Osteocyte (in vitro differentiated cells): Measurements from ENCODE around the gene KCNJ13. TPM values are rescaled to one million over a fixed set of nuclear protein-coding genes. Genes with fewer than 3 reads are reported as not detected.

Experiments
- DNase-seq: peaks from one replicate; pipeline ENCODE4 v3.0.0; 2021; ENCODE audit warnings: mixed read lengths; ENCODE audit not compliant: unreplicated experiment; ENCODE audit errors: extremely low spot score
- H3K27ac Mint-ChIP-seq: one replicate; pipeline ENCODE4 v1.8.0; 2021; ENCODE audit warnings: mild to moderate bottlenecking, mixed read lengths; ENCODE audit not compliant: unreplicated experiment
- H3K27me3 Mint-ChIP-seq: one replicate; pipeline ENCODE4 v1.8.0; 2021; ENCODE audit warnings: mixed read lengths; ENCODE audit not compliant: unreplicated experiment
- H3K36me3 Mint-ChIP-seq: one replicate; pipeline ENCODE4 v1.8.0; 2021; ENCODE audit warnings: mixed read lengths; ENCODE audit not compliant: unreplicated experiment
- H3K4me1 Mint-ChIP-seq: one replicate; pipeline ENCODE4 v1.8.0; 2021; ENCODE audit warnings: mixed read lengths; ENCODE audit not compliant: unreplicated experiment
- H3K4me3 Mint-ChIP-seq: one replicate; pipeline ENCODE4 v1.8.0; 2021; ENCODE audit warnings: mild to moderate bottlenecking, moderate library complexity, mixed read lengths; ENCODE audit not compliant: unreplicated experiment
- H3K9me3 Mint-ChIP-seq: one replicate; pipeline ENCODE4 v1.8.0; 2021; ENCODE audit warnings: mixed read lengths; ENCODE audit not compliant: unreplicated experiment
- CTCF ChIP-seq: fragments of 200-600 bp; sonication (generic); IDR thresholded peaks from 2 replicates; pipeline ENCODE4 v1.5.0; 2021; ENCODE audit warnings: antibody characterized with exemption, mild to moderate bottlenecking, moderate library complexity
- total RNA-seq: library from RNA; stranded (reverse); gene quantifications from 2 replicates; pipeline ENCODE4 v1.2.1, GENCODE V29; 2021

The KCNJ13 gene
- total RNA-seq, 1 donor from 2014 or later: not detected

- no peak for TF ChIP-seq CTCF
- DNase-seq: no peak
- H3K4me3 Mint-ChIP-seq: no peak overlapping the region
- no peaks in the 10 kb centered on the region for H3K9me3 Mint-ChIP-seq
- H3K27me3 Mint-ChIP-seq: no peaks in the 10 kb centered on the region
- H3K27ac Mint-ChIP-seq: peak overlapping the region; percentile 71
- peaks cover 47% of the 10 kb centered on the region for H3K36me3 Mint-ChIP-seq
- peaks cover 19% of the 10 kb centered on the region for H3K4me1 Mint-ChIP-seq
Observed at GRCh38 chr2:232794981-232795380, 18.6 kb upstream of the KCNJ13 start.

DNA sequence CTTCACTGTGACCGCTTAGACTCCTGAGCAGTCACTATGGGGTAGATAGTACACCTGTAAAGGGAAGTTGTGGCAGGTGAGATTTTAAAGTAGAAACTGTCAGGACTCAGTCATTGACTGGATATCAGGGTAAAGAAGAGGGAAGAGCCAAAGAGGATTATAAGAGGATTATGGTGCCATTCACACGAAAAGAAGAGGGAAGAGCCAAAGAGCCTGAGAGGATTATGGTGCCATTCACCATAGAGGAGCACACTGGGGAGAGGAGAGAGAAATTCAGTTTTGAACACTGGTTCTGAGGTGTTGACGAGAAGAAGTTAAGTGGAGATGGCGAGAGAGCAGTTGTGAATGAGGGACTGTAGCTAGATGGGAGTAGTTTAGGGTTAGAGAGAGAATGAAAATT lies 16.9 kb upstream of the KCNJ13 start:
- Mint-ChIP-seq H3K27ac (no peak overlapping the region), H3K4me1 (peaks cover 27% of the 10 kb centered on the region), H3K4me3 (no peak overlapping the region), H3K36me3 (peaks cover 56% of the 10 kb centered on the region), H3K27me3 (no peaks in the 10 kb centered on the region), H3K9me3 (no peaks in the 10 kb centered on the region)
- DNase-seq: no peak
- TF ChIP-seq CTCF: no peak

DNA sequence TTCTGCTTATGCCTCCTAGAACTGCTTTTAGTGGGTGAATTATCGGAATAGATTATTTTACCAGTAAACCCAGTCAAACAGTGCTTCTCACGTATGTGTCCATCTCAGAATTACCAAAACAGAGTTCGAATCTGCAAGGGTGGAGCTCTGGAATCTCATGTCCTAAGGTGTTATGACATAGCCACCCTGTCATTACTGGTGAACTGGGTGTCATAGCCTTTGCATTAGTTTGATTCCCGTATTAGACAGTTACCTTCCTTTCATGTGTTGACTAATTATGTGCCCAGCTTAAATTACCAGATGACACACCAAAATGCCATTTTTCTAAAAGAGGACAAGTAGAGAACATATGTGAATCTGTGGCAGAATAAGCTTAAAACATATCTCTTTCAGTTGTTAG lies 15.2 kb upstream of the KCNJ13 start:
- DNase-seq: no peak
- Mint-ChIP-seq H3K27me3 (no peaks in the 10 kb centered on the region), H3K4me1 (peaks cover 27% of the 10 kb centered on the region), H3K27ac (no peak overlapping the region), H3K36me3 (peaks cover 60% of the 10 kb centered on the region), H3K4me3 (no peak overlapping the region), H3K9me3 (no peaks in the 10 kb centered on the region)
- no peak for TF ChIP-seq CTCF

DNA sequence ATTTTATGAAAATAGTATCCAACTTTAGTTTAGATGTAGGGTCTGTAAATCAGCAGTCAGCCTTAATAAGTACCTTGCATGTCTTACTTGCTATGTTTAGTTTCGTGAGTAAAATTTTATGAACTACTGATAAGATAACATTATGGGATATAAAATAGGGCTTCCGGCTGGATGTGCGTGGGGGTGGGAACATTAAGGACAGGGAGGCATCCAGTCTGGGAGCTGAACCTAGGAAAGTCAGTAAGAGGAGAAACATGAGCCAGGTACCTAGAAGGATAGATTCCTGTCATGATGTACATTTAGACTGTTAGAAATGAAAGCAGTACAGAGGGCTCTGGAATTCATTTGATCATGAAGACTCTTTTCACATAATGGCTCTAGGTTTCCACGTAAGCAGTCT lies 12.7 kb upstream of the KCNJ13 start:
- Mint-ChIP-seq H3K36me3 (peaks cover 54% of the 10 kb centered on the region), H3K27ac (peak overlapping the region; percentile 51), H3K27me3 (no peaks in the 10 kb centered on the region), H3K4me3 (no peak overlapping the region), H3K4me1 (peaks cover 11% of the 10 kb centered on the region), H3K9me3 (no peaks in the 10 kb centered on the region)
- no peak for TF ChIP-seq CTCF
- no peak for DNase-seq

DNA sequence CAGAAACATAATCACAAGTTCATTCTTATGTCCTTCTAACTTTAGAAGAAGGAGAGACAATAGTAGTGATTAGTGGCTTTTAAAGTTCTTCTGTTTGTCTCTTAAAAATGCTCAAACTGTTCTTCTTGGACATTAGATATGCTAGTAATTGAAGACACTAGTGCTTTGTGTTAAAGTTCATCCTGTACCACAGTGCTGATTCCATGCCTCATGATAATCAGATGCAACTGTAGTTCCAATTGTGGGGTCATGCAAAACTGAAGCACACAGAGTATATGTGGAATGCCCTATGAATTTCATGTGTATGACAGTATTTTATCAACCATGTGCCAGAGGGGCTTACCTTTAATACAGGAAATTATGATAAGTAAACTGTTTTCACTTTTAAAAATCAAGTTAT lies 11.4 kb upstream of the KCNJ13 start:
- Mint-ChIP-seq H3K27ac (no peak overlapping the region), H3K27me3 (no peaks in the 10 kb centered on the region), H3K4me3 (no peak overlapping the region), H3K4me1 (peaks cover 11% of the 10 kb centered on the region), H3K9me3 (no peaks in the 10 kb centered on the region), H3K36me3 (peaks cover 61% of the 10 kb centered on the region)
- no peak for DNase-seq
- no peak for TF ChIP-seq CTCF
